OCI-LY7 (cell line): ENCODE measurements around the gene LMO4. TPM values are rescaled to one million over a fixed set of nuclear protein-coding genes. Genes with fewer than 3 reads are reported as not detected.

Source experiments
- BruUV-seq: library from RNA; stranded (reverse); fragments of 400-500 nt; replicated peaks from 2 replicates; lab custom pipeline; 2021; lab: Mats Ljungman, UMichigan
- CTCF ChIA-PET: fragments of 300-600 bp; sonication (Branson Sonifier 250); formaldehyde crosslinking; loops from one replicate; lab custom pipeline; 2022; ENCODE audit warnings: antibody characterized with exemption; ENCODE audit not compliant: unreplicated experiment; lab: Charles Lee
- POLR2A ChIA-PET: fragments of 300-600 bp; sonication (Branson Sonifier 250); formaldehyde crosslinking; loops from one replicate; lab custom pipeline; 2022; ENCODE audit warnings: antibody characterized with exemption; lab: Charles Lee
- DNase-seq: peaks from one replicate; pipeline ENCODE4 v3.0.0-alpha.2; 2015; ENCODE audit warnings: low spot score
- H2AFZ ChIP-seq: fragments of 200-600 bp; sonication (generic), shearing (Covaris generic); 2 replicates; pipeline ENCODE4 v1.6.1; 2014; ENCODE audit warnings: mild to moderate bottlenecking, antibody characterized with exemption, low read length, moderate library complexity
- H3K27ac ChIP-seq: fragments of 200-600 bp; sonication (generic); 2 replicates; pipeline ENCODE4 v1.5.1; 2014; ENCODE audit warnings: mixed run types, low read depth, mild to moderate bottlenecking, moderate library complexity, low read length, inconsistent platforms; ENCODE audit not compliant: poor library complexity, severe bottlenecking
- H3K36me3 ChIP-seq: fragments of 200-600 bp; sonication (generic); 2 replicates; pipeline ENCODE4 v1.6.1; 2014; ENCODE audit warnings: mild to moderate bottlenecking, antibody characterized with exemption, low read length, moderate library complexity, mixed read lengths; ENCODE audit not compliant: insufficient read depth
- H3K4me1 ChIP-seq: fragments of 200-600 bp; sonication (generic); 2 replicates; pipeline ENCODE4 v1.5.1; 2014; ENCODE audit warnings: mild to moderate bottlenecking, low read length; ENCODE audit not compliant: insufficient read depth, poor library complexity, severe bottlenecking
- H3K4me2 ChIP-seq: fragments of 200-600 bp; sonication (generic); 2 replicates; pipeline ENCODE4 v1.6.1; 2014; ENCODE audit warnings: mild to moderate bottlenecking, low read length
- H3K4me3 ChIP-seq: fragments of 200-600 bp; sonication (generic); 2 replicates; pipeline ENCODE4 v1.5.1; 2014; ENCODE audit warnings: mild to moderate bottlenecking, low read depth, low read length; ENCODE audit not compliant: poor library complexity, severe bottlenecking
- H3K79me2 ChIP-seq: fragments of 200-600 bp; sonication (generic); 2 replicates; pipeline ENCODE4 v1.6.1; 2016; ENCODE audit warnings: low read depth, mild to moderate bottlenecking, low read length, moderate library complexity, mixed read lengths; ENCODE audit not compliant: insufficient read depth
- H3K9me2 ChIP-seq: fragments of 200-600 bp; sonication (generic); 2 replicates; pipeline ENCODE4 v1.6.1; 2016; ENCODE audit warnings: mild to moderate bottlenecking, low read length, mixed read lengths; ENCODE audit not compliant: insufficient read depth
- H3K9me3 ChIP-seq: fragments of 200-600 bp; sonication (generic); 2 replicates; pipeline ENCODE4 v1.6.1; 2014; ENCODE audit warnings: mild to moderate bottlenecking, mixed run types, low read length, mixed read lengths
- H4K20me1 ChIP-seq: fragments of 200-600 bp; sonication (generic); 2 replicates; pipeline ENCODE4 v1.6.1; 2014; ENCODE audit warnings: mild to moderate bottlenecking, antibody characterized with exemption, low read length, moderate library complexity, mixed read lengths; ENCODE audit not compliant: insufficient read depth
- EZH2phosphoT487 ChIP-seq: fragments of 200-600 bp; sonication (generic); IDR thresholded peaks from 2 replicates; pipeline ENCODE4 v1.6.1; 2018; ENCODE audit warnings: low read depth, borderline replicate concordance, mild to moderate bottlenecking, mixed run types, antibody characterized with exemption, low read length, moderate library complexity, mixed read lengths
- intact Hi-C: fragments of 100-400 bp; cut with micrococcal nuclease; formaldehyde crosslinking; loops from one replicate; pipeline ENCODE4 v1.10.0; 2022; ENCODE audit not compliant: unreplicated experiment
- total RNA-seq, 2 experiments: library from RNA; depleted of rRNA in 1 of 2; stranded (reverse); fragments of >200 nt in 1 of 2; shearing (Covaris generic) in 1 of 2; gene quantifications; 2 replicates each; pipeline ENCODE4 v1.2.3, GENCODE V29; 2014 to 2022
- TF ChIP-seq, protein P1 (sequence below): fragments of 200-600 bp; sonication (generic); conservative IDR thresholded peaks from 2 replicates; pipeline ENCODE4 v1.5.1; 2014; ENCODE audit warnings: mild to moderate bottlenecking, antibody characterized with exemption, low read length, moderate library complexity, mixed read lengths

Gene LMO4
- total RNA-seq, 2 experiments from 2014 or later, result 19.9 to 35.8 TPM

DNA sequence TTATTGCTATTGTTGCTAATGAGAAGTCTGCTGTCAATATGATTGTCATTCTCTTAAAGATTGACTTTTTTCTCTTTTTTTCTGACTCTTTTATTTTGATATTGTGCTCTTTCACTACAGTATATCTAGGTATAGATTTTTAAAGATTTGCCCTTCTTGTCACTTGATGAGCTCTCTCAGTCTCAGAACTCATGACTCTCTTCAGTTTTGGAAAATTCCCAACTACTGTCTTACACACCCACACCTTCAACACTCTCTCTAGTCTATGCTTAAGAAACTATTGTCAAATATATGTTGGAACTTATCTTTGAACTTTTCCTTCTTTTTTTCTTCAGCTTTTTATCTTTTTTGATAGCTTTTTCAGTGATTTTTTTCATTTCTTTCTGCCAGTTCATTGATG is 50.6 kb downstream of the LMO4 start:
- Histone ChIP-seq H3K27ac (no peak overlapping the region), H3K4me1 (no peaks in the 10 kb centered on the region), H4K20me1 (no peaks in the 10 kb centered on the region), H3K9me3 (0 out of 2 replicates have a peak, but pooled peaks cover 4% of the 10 kb centered on the region), H3K4me3 (no peak overlapping the region), H3K9me2 (no peaks in the 10 kb centered on the region), H3K79me2 (no peaks in the 10 kb centered on the region), H3K36me3 (no peaks in the 10 kb centered on the region), H3K4me2 (no peak overlapping the region), H2AFZ (no peak overlapping the region)
- TF ChIP-seq, protein P1, sequence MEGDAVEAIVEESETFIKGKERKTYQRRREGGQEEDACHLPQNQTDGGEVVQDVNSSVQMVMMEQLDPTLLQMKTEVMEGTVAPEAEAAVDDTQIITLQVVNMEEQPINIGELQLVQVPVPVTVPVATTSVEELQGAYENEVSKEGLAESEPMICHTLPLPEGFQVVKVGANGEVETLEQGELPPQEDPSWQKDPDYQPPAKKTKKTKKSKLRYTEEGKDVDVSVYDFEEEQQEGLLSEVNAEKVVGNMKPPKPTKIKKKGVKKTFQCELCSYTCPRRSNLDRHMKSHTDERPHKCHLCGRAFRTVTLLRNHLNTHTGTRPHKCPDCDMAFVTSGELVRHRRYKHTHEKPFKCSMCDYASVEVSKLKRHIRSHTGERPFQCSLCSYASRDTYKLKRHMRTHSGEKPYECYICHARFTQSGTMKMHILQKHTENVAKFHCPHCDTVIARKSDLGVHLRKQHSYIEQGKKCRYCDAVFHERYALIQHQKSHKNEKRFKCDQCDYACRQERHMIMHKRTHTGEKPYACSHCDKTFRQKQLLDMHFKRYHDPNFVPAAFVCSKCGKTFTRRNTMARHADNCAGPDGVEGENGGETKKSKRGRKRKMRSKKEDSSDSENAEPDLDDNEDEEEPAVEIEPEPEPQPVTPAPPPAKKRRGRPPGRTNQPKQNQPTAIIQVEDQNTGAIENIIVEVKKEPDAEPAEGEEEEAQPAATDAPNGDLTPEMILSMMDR, result no peak
- no peak for TF ChIP-seq EZH2phosphoT487
- ChIA-PET CTCF (no interaction called here), POLR2A (interaction anchor here (0.9 to 1.2 kb wide), 2 partner anchors 19 to 314 kb away, joined by 3 read pairs; no protein-coding TSS in a partner anchor)
- intact Hi-C loops, result no loop called here
- no peak for DNase-seq
- no TSS peak for BruUV-seq

DNA sequence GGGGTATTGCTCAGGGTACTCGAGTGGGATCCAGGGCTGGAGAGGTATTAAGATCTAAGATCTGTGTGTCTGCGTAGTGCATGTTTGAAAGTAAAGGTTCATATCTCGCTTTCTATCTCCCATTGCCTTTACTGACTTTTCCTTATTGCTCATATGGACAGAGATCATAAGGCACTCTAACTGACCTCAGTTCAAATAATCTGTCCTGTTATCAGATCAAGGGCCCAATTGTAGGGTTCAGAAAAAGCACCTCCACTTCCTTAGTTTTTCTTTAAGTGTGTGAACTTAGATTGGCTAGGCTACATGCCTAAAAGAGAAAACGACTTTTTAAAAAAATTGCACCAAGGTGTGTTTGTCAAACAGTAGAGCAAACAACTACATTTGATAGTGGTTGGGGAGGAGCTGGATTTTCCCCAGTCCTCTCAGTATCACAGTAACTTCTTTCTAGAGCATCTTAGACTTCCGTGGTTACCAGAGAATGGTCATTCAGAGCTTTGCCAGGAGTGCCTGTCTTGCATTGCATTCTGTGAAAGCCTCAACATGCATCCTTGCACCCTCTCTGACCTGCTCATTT is 57.6 kb downstream of the LMO4 start:
- Histone ChIP-seq H3K4me2 (no peak overlapping the region), H3K79me2 (no peaks in the 10 kb centered on the region), H3K9me3 (no peaks in the 10 kb centered on the region), H3K36me3 (no peaks in the 10 kb centered on the region), H3K4me1 (no peaks in the 10 kb centered on the region), H3K9me2 (no peaks in the 10 kb centered on the region), H3K4me3 (no peak overlapping the region), H3K27ac (no peak overlapping the region), H2AFZ (no peak overlapping the region), H4K20me1 (no peaks in the 10 kb centered on the region)
- ChIA-PET CTCF (no interaction called here), POLR2A (no interaction called here)
- intact Hi-C loops, result no loop called here
- no peak for DNase-seq
- no TSS peak for BruUV-seq
- TF ChIP-seq, protein P1, result no peak
- TF ChIP-seq EZH2phosphoT487, result no peak

DNA sequence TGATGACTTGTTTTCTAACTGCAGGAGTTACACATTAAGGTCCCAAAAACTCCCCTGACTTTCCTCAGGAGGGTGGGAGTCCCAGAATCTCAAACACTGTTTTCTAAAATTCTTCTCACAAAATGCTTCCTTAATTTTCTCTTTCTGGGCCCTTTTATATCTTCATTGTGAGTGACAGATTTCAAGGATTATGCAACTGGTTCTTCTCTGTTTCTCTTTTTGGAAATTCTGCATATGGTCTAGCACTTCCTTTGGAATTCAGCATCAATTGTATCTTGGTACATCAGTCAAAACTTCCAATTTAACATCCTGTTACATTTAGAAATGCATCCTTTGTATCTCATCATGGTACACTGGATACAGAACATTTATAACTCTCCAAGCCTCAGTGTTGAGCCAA is 59.7 kb downstream of the LMO4 start:
- Histone ChIP-seq H3K36me3 (no peaks in the 10 kb centered on the region), H3K4me2 (no peak overlapping the region), H3K9me2 (no peaks in the 10 kb centered on the region), H3K79me2 (no peaks in the 10 kb centered on the region), H3K4me1 (no peaks in the 10 kb centered on the region), H3K4me3 (no peak overlapping the region), H4K20me1 (no peaks in the 10 kb centered on the region), H3K9me3 (no peaks in the 10 kb centered on the region), H2AFZ (no peak overlapping the region), H3K27ac (no peak overlapping the region)
- CTCF ChIA-PET, result no interaction called here
- POLR2A ChIA-PET, result interaction anchor here (1.2 kb wide), 1 partner anchor 12 kb away, joined by 5 read pairs; no protein-coding TSS in a partner anchor
- BruUV-seq, result no TSS peak
- intact Hi-C loops, result no loop called here
- TF ChIP-seq, protein P1, result no peak
- no peak for TF ChIP-seq EZH2phosphoT487
- no peak for DNase-seq
